Cardiac fibroblast (primary cell): ENCODE data around the gene KMT2A.
"Not testable (repeated sequence)": the region's sequence is repeated elsewhere in the genome, so short reads cannot be mapped to it uniquely, and the experiment has no call there.

Experiments
- DNase-seq, 2 donors: peaks; one replicate each; pipeline versions ENCODE4 v3.0.0 to v3.0.0-alpha.2; 2010; ENCODE audit warnings: low read depth in 2 of 2
- H3K4me3 ChIP-seq, 2 donors: replicated peaks in 1 of 2; 1 replicate in 1 of 2; 2 replicates in 1 of 2; pipeline ENCODE4 v1.5.1; 2011; ENCODE audit warnings: low read depth in 2 of 2, low read length in 2 of 2, mild to moderate bottlenecking in 2 of 2, moderate library complexity in 1 of 2
- TF ChIP-seq, protein P1 (sequence below): IDR thresholded peaks from one replicate; pipeline ENCODE4 v1.5.1; 2011; ENCODE audit warnings: low read depth, mild to moderate bottlenecking, low read length, inconsistent platforms

Gene KMT2A

GRCh38 chr11:118406599-118407166, 29.6 kb upstream of the KMT2A start:
- TF ChIP-seq, protein P1, sequence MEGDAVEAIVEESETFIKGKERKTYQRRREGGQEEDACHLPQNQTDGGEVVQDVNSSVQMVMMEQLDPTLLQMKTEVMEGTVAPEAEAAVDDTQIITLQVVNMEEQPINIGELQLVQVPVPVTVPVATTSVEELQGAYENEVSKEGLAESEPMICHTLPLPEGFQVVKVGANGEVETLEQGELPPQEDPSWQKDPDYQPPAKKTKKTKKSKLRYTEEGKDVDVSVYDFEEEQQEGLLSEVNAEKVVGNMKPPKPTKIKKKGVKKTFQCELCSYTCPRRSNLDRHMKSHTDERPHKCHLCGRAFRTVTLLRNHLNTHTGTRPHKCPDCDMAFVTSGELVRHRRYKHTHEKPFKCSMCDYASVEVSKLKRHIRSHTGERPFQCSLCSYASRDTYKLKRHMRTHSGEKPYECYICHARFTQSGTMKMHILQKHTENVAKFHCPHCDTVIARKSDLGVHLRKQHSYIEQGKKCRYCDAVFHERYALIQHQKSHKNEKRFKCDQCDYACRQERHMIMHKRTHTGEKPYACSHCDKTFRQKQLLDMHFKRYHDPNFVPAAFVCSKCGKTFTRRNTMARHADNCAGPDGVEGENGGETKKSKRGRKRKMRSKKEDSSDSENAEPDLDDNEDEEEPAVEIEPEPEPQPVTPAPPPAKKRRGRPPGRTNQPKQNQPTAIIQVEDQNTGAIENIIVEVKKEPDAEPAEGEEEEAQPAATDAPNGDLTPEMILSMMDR, result no peak
- no peak overlapping the region for H3K4me3 ChIP-seq
- peak; percentile 16 to 78 for DNase-seq

DNA sequence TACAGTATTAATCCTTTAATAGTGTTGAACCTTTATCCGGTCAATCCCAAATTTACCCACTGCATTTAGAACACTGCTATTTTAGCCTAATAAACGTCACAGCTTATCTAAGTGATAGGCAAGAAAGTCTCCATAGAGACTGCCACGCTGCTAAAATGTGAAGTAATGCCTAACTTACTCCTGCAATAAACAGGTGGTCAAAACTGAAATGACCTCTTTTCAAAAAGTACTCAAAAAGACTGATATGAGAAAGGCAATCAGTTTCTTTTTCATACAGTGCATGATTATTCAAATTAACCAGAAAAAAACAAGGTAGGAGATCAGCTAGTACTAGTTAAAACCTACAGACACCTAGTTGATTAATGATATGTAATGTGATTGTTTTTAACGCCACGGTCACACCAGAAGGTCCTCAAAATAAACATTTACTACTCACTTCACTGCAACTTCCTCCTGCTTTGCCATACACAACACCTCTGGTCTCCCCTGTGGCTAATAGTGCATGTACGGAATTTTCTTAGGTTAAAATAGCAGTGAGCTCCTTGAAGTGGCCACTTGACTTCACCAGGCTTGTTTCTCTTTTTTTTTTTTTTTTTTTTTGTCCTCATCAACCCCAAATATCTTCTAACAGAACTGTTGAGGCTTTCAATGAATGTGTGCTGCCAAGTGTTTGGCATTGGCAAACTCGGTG, 26.1 kb upstream of the KMT2A start:
- no peak for DNase-seq
- TF ChIP-seq, protein P1, result no peak
- H3K4me3 ChIP-seq, result no peak overlapping the region

DNA sequence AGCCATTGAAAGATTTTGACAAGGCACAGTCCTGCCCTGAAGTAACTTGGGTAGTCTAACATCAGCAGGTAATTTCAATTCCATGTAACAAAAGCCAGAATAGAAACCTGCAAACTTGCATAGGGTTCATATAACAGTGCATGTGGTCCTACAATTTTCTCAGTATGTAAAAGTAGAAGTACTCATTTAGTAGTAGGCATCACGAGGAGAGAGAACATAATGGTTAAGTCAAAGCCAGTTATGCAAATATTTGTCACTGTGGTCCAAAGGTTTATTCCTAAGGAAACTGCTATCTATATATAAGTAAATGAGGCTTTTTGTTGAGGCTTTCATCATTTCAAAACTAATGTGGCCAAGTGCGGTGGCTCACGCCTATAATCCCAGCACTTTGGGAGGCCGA, 24.8 kb upstream of the KMT2A start:
- TF ChIP-seq, protein P1, result no peak

GRCh38 chr11:118412921-118413320, 23.4 kb upstream of the KMT2A start:
- TF ChIP-seq, protein P1, result no peak
- H3K4me3 ChIP-seq, result no peak overlapping the region
- no peak for DNase-seq

More for the DNA sequence above, 24.8 kb upstream of the KMT2A start:
- no peak overlapping the region for H3K4me3 ChIP-seq
- DNase-seq, result no peak

- H3K4me3 ChIP-seq, result no peak overlapping the region
- TF ChIP-seq, protein P1, result no peak
- DNase-seq, result no peak
Measured at GRCh38 chr11:118415062-118415738, 21.1 kb upstream of the KMT2A start.

- no peak overlapping the region for H3K4me3 ChIP-seq
- TF ChIP-seq, protein P1, result no peak
- DNase-seq, result peak; percentile 94 to 95
Measured at GRCh38 chr11:118415739-118416068, 20.6 kb upstream of the KMT2A start.

DNA sequence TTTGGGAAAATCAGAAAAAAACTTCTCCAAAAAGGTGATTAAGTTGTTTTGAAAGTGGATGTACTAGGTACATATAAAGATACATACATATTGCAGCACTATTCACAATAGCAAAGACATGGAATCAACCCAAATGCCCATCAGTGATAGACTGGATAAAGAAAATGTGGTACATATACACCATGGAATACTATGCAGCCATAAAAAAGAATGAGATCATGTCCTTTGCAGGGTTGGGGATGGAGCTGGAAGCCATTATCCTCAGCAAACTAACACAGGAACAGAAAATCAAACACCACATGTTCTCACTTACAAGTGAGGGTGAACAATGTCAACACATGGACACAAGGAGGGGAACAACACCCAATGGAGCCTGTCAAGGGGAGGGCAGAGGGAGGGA, 19.4 kb upstream of the KMT2A start:
- H3K4me3 ChIP-seq, DNase-seq: not testable (repeated sequence)
